NCI-H146 treated with DMSO at 0.1 percent for 48 hours (cell line): ENCODE results near the gene ZFR2.
A peak's percentile ranks its signal among the peaks of the same experiment; 100 is the strongest.
"Not testable (repeated sequence)": the region's sequence is repeated elsewhere in the genome, so short reads cannot be mapped to it uniquely, and the experiment has no call there.

Experiments
- DNase-seq: peaks from one replicate; lab custom pipeline; 2025; ENCODE audit not compliant: unreplicated experiment; lab: John Stamatoyannopoulos, UW

The ZFR2 gene

DNA sequence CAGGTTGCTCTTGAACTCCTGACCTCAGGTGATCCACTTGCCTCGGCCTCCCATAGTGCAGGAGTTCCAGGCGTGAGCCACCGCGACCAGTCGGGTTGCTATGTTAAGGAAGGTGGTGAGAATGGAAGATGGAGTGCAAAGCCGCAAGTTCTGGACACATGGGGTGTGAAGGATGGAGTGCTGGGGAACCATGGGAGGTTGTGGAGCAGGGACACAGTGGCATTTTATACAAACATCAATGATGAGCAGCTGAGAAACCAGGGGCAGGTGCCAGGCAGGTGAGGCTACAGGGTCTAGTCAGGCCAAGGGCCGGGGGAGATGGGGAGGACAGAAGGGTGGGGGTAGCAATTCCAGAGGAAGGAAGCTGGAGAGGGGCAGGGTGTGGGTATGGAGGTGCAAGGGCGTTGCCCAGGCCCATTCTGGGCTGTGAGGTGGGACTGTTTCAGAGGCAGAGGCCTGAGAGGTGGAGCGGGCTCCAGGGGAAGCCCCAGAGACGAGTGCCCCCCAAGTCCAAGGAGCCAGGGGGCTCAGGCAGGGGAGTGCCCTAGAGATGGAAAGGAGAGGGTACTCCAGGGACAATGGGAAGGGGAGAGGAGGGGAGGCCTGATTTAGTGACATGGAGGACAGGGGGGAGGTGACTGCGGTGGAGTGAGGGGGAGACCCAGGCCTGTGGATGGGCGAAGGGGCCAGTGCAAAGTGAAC, 94.9 kb downstream of the ZFR2 start:
- DNase-seq, result no peak

DNA sequence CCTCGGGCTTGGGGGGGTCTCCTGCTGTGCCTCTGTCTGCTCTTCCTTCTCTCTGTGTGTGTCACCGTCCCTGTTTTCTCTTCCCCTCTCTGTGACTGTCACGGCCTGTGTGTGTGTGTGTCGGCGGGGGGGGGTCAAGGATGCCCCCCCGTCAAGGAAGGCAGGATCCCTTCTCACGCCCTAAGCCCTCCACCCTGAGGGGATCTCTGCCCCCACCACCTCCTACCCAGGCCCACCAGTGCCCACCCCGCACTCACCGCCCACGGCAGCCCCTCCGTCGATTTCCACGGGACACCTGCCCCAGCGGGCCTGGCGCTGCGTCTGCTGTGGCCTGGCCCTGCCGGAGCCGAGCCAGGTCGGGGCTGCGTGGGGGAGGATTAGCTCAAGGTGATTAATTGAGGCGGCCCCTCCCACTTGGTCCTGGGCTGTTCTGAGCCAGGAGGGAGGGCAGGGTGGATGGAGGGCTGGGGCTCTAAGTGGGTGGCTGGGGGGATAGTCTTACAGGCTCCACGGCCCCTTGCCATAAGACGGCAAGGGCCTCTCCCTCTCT, 96.9 kb downstream of the ZFR2 start, which contains the start of gene RAX2:
TSS of gene RAX2 (minus strand) at position 323 of the 550 bp plus-strand sequence. CDS start 486 bp downstream, outside the sequence.
- DNase-seq, result no peak

DNA sequence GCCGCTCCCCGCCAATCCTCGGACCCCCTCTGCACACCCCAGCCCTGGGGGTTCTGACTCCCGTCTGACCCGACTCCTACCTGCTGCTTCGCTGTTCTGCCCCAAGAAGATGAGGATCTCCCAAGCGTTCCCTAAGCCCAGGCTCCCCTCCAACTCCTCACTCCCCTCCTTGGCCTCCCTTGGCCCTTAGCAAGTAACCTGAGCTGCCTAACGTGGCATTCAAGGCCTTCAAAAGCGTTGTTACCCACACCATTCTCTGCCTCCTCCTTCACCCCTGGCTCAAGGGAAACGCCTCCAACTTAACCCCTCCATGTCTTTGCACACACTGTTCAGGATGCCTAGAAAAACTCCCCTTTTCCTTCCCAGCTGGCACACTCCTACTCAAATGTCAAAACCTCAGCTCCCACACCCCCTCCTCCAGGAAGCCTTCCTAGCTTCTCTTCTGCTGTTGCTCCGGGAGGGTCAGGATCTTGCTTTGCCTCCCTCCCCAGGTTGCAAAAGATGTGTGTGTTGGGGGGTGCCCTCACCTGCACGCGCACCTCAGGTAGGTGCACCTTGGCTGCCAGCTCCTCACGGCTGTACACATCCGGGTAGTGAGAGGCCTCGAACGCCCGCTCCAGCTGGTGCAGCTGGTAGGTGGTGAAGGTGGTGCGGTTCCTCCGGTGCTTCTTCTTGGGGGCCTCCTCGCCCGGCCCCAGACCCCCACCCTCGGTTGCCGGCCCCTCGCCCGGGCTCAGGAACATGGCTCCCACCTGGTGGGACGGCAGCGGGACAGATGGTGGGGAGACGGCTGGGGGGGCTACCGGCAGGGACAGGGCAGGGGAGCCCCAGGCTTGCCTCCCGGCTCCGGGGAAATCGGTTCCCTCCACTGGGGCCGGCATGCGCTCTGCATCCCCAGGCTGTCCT, 97.6 kb downstream of the ZFR2 start:
- DNase-seq, result no peak

DNA sequence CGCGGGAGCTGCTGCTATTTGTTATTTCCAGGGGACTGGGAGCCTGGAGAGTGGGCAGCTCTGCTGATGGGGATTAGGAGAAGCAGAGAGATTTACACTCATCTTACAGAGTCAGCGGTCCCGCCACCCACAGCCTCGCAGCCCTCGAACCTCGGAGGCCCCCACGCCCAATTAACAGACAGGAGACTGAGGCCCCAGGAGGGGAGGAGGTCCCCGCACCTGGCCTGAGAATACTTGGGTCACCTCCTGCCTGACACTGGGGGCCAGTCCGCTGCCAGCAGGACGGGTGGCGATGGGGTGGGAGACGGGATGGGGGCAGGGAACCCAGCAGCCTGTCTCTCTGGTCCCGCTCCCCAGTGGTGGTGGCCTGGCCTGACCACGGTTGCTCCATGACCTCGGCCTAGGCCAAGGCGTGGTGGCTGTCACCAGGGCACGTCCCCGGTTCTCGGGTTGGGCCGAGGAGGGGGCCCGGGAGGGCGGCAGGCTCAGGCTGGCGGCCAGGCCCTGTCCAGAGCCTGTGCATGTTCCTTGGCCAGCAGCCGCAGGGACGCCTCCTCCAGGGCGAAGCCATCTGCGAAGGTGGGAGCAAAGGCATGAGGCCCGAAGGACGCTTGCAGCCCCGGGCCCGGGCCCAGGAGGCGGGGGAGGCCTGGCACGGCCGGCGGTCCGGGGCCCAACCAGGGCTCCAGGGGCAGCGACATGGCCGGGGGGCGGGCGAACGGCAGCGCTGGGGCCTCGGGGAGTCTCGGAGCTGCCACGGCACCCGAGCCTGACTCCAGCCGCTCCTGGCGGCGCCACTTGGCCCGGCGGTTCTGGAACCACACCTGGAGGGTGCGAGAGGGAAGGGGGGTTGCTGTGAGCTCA, 98.5 kb downstream of the ZFR2 start:
- no peak for DNase-seq

DNA sequence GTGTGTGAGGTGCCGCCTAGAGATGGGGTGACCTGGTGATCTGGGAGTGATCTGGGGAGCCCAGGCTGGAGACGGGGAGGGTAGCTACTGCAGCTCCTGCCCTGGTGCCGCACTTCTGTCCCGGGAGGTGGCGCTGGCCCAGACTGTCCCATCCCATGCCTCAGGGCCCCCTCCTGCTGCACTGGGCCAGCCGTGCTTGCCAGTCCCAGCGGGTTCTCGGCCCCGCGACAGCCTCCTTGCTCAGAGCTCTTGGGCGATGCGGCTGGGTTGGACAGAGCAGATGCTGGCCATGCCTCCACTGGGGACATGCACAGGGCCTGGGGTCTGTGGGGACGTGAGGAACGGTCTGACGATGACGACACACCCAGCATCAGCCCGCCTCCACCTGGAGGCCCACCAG, 99.3 kb downstream of the ZFR2 start:
- no peak for DNase-seq

DNA sequence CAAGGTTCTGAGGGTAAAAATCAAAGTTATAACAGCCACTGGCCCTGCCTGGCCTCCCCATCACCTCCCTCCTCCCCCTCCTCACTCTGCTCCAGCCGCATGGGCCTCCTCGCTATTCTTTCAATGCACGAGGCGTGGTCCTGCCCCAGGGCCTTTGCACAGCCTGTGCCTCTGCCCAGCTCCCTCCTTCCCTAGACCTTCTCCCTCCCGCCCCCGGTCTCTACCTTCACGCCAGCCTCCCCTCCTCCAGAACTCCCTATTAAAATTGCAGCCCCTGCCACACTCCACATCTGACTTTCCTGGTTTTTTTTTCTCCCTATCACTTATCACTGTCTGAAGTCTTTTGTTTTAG, 100.1 kb downstream of the ZFR2 start:
- DNase-seq, result no peak

DNA sequence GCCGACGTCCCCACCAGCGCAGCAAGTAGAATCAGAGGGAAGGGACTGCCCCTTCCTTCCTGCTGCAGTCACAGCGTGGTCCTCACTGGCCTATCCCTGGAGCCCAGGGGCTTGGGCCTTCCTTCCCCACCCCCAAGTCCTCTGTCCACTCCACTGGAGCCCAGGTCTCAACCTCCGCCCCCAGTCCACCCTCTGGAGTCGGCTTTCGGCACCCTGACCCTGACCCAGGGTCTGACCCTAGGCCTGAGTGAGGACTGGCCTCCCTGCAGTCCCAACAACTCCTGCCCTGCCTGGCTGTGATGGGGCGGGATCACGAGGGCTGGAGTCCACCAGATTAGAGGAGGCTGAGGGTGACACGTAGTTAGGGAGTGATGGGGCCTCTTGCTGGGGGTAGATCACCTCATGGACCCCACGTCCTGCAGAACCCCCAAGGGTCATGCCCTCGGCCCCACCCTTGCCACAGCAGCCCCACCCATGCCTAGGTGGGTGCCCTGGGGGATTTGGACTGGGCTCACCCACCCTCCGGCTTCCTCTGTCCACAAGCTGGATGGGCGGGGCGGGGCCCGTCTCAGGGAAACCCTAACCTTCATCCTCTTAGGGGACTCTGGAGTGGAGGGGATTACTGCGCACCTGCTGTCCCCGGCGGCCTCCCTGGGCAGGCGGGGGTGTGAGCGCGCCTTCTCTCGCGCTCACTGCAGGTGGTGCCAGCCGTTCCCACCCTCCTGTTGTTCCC, 100.7 kb downstream of the ZFR2 start:
- no peak for DNase-seq

DNA sequence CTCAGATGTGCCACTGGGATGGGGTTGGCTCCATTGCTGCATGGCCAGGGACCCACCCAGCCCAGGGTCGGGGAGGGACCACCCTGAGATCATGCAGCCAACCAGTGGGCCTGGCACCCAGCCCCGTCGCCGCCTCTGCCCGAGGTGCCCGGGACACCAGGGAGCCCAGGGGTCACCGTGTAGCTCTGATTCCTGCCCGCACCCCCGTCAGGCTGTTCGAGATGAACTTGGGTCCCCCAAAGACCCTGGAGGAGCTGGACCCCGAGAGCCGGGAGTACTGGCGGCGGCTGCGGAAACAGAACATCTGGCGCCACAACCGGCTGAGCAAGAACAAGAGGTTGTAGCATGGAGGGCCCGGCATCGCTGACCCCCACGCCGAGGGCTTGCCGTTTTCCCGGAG, 101.8 kb downstream of the ZFR2 start:
- no peak for DNase-seq

DNA sequence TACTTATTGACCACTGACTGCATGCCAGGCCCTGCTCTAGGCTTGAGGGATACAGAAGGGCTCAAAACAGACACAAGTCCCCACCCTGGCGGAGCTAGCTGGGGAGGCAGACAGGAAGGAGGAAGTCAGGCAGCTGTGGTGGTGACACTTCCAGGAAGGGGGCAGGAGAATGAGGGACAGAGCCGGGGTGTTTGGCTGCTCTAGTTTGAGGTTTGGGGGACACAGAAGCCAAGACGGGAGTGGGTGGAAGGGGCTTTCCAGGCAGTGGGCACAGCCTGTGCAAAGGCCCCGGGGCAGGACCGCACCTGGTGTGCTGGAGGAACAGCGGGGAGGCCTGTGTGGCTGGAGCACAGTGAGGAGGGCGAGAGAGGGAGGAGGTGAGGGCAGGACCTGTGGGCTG, 102.3 kb downstream of the ZFR2 start:
- no peak for DNase-seq

DNA sequence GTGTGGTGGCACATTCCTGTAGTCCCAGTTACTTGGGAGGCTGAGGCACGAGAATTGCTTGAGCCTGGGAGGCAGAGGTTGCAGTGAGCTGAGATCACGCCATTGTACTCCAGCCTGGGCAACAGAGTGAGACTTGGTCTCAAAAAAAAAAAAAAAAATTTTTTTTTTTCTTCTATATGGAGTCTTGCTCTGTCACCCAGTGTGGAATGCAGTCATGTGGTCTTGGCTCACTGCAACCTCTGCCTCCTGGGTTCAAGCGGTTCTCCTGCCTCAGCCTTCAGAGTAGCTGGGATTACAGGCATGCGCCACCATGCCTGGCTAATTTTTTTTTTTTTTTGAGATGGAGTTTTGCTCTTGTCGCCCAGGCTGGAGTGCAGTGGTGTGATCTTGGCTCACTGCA, 103.1 kb downstream of the ZFR2 start:
- not testable (repeated sequence) for DNase-seq

DNA sequence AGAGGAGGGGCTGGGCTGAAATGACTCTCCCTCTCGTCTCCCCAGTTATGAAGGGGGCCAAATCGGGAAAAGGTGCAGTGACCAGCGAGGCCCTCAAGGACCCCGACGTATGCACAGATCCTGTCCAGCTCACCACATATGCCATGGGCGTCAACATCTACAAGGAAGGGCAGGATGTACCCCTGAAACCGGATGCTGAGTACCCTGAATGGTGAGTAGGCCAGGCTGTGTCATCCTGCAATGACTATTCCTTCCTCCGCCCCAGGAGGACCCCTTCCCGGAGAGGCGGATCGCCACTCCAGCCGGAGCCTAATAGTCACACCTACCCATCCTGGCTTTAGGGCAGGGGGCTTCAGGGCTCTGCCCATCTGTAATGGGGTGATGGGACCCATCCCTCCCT, 103.7 kb downstream of the ZFR2 start:
- no peak for DNase-seq

DNA sequence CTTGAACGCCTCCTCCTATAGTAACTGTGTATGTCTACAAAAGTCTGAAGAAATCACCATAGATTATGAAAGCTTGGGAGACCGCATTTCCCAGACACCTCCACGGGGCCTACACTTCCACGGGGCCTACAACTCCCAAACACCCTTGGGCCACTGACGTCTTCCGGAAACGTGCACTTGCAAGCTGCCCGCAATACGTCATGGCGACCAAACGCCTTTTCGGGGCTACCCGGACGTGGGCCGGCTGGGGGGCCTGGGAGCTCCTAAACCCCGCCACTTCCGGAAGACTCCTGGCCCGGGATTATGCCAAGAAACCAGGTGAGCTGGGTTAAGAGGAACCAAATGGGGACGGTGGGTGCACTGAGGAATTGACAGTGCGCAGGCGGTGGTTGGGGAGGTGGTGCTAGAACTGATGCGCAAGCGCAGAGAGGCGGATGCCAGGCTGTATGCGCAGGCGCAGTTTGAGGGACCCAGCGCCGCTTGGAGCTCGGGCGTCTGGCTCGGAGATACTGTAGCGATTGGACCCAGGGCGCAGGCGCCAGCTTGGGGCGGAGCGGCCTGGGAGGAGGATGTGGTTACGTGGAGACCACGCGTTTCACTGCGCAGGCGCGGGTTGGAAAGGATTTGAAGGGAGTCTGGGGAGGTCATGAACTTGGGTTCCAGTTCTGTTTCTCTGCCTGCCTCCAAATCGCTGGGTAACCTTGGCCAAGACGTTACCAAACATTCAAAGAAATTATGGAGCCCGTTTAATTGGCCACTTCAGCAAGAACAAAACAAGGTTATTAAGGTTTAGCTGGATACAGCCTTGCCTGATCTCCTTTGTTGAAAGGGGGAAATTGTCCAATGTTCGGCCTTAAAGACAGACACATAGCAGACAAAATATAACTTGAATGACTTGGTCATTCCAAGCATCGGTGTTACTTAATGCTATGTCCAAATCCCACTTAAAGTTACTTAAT, 106.1 kb downstream of the ZFR2 start, which contains the start of gene MRPL54:
TSS of gene MRPL54 (plus strand) at position 182 of the 959 bp plus-strand sequence. CDS start at position 201, 19 bp downstream.
- peak; percentile 89 for DNase-seq

DNA sequence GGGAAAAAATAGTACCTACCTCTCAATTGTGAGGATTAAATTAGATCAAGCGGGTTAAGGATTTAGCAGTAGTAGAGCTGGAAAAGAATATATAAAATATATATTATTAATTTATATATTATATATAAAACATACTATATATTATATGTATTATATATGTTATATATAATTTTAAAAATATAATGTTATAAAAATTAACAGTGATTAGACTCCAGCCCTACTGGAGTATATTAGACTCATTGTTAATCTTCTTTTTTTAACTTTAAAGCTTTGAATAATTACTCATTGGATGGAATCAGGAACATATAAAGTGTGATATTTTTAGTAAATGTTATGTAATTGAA, 106.7 kb downstream of the ZFR2 start:
- DNase-seq, result no peak

DNA sequence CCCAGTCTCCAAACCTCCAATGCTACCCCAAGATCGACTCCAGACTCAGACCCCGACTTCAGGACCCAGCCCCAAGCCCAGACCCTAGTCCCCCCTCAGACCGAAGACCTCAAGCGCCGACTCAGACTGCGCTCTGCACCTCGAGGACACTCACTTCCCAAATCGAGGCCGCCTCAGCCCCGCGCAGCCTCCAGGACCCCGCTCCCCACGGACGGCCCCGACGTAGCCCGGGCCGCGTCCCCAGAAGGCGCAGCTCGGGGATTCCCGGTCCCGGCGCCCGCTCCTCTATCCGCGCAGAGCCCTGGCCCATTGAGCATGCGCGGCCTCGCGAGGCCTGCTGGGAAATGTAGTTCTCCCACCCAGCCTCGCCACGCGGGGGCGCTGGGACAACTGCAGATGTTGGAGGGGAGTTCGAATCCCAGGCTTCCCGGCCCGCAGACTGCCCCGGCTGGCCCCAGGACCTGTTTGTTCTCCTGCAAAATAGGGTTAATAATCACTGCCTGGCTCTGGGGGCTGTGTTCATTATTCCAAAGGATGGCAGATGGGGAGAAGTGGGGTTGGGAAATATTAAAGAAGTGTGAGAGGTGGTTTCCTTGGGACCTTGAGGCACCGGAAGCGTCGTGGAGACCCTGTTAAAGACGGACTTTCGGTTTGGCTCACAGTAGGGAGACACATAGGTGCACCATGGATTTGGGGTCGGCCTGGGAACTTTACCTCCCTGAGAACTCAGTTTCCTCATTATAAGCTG, 107.3 kb downstream of the ZFR2 start, which contains the start of gene APBA3:
TSS of gene APBA3 (minus strand) at position 311 of the 748 bp plus-strand sequence. CDS start 1,428 bp downstream, outside the sequence.
- peak; percentile 55 for DNase-seq

DNA sequence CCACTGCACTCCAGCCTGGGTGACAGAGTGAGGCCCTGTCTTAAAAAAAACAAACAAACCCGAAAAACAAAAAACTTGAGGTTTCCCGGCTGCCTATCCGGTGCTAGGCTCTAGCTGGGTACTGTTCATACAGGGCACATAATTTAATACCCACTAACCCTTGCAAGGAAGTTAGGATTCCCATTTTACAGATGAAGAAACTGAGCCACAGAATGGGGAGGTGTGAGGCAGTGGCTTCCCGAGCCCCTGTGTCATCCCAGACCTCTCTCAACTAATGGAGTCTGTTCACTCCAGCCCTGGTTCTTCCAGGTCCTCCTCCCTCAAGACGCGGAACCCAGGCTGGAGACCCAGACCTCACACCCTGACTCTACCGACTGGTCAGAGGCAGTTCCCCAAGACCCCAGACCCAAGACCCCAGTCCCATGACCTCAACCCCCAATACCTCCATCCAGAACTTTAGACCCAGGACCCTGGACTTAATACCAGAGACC, 107.9 kb downstream of the ZFR2 start:
- DNase-seq, result no peak

DNA sequence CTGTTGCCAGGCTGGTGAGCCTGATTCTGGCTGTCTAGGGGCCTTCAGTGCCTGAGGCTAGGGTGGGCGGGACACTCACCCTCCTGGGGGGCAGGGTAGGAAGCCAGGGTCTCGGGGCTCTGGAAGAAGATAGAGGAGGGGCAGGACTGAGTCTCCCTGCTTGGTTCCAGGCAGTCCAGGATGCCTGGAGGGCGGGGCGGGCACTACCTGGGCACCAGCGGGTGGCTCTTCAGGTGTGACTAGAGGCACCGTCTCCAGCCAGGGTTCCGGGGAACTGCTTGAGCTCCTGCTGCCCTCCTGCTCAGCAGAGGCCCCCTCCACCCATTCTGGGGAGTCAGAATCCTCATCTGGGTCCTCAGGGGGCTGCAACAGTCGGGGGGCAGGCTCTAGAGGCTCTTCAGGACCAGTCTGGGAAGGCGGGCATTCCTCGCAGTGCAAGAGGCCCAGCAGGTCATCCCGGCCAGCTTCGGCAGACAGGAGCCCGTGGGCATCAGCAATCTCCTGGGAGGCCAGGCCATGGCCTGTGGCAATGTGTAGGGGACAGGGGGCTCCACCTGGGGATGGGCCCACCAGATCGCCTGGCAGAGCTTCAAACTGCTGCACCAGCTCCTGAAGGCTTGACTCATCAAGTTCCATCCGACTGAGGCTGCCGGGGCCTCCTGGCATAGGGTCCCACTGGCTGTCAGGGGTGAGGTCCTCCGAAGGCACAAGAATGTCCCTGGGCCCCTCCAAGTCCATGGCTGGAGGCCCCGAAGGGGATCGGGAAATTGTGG, 109.2 kb downstream of the ZFR2 start:
- no peak for DNase-seq

DNA sequence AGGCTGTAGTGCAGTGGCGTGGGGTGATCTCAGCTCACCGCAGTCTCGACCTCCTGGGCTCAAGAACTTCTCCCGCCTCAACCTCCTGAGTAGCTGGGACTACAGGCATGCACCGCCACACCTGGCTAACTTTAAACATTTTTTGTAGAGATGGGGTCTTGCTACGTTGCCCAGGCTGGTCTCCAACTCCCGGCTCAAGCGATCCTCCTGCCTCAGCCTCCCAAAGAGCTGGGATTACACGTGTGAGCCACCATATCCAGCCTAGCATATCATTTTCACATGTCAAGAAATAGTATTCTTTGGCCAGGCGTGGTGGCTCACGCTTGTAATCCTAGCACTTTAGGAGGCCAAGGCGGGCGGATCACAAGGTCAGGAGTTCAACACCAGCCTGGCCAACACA, 110.5 kb downstream of the ZFR2 start:
- not testable (repeated sequence) for DNase-seq
